GM23338 (cell line): Measurements from ENCODE around the gene DIRAS2. TPM values are rescaled to one million over a fixed set of nuclear protein-coding genes. Genes with fewer than 3 reads are reported as not detected.

Experiments
- ATAC-seq: fragments of 200-7000 bp; cut with Tn5 transposase; 3 replicates; pipeline ENCODE4 v1.9.1; 2020
- DNase-seq: peaks from one replicate; pipeline ENCODE4 v3.0.0-alpha.2; 2015; ENCODE audit warnings: low spot score
- H2AFZ ChIP-seq: fragments of 200-600 bp; sonication (generic); 2 replicates; pipeline ENCODE4 v1.8.0; 2016; ENCODE audit warnings: antibody characterized with exemption, mild to moderate bottlenecking, moderate library complexity
- H3F3A ChIP-seq: fragments of 200-600 bp; sonication (generic); replicated peaks from 2 replicates; pipeline ENCODE4 v1.8.0; 2017; ENCODE audit warnings: antibody characterized with exemption, mixed run types, low read depth
- H3K27ac ChIP-seq: fragments of 200-600 bp; sonication (generic); 2 replicates; pipeline ENCODE4 v1.6.1; 2016; ENCODE audit warnings: low read depth
- H3K27me3 ChIP-seq: fragments of 200-600 bp; sonication (generic); 2 replicates; pipeline ENCODE4 v1.8.0; 2016; ENCODE audit warnings: mild to moderate bottlenecking, mixed run types, moderate library complexity; ENCODE audit not compliant: insufficient read depth
- H3K36me3 ChIP-seq: fragments of 200-600 bp; sonication (generic); 2 replicates; pipeline ENCODE4 v1.8.0; 2016; ENCODE audit warnings: mild to moderate bottlenecking; ENCODE audit not compliant: insufficient read depth
- H3K4me1 ChIP-seq: fragments of 200-600 bp; sonication (generic); 2 replicates; pipeline ENCODE4 v1.8.0; 2016; ENCODE audit warnings: mild to moderate bottlenecking, moderate library complexity; ENCODE audit not compliant: insufficient read depth
- H3K4me2 ChIP-seq: fragments of 200-600 bp; sonication (generic); 2 replicates; pipeline ENCODE4 v1.7.1; 2017; ENCODE audit warnings: mixed run types
- H3K4me3 ChIP-seq: fragments of 200-600 bp; sonication (generic); 2 replicates; pipeline ENCODE4 v1.6.1; 2016; ENCODE audit warnings: mixed run types
- H3K79me2 ChIP-seq: fragments of 200-600 bp; sonication (generic); replicated peaks from 2 replicates; pipeline ENCODE4 v1.8.0; 2017; ENCODE audit warnings: mild to moderate bottlenecking; ENCODE audit not compliant: insufficient read depth
- H3K9me2 ChIP-seq: fragments of 200-600 bp; sonication (generic); 2 replicates; pipeline ENCODE4 v1.8.0; 2017; ENCODE audit not compliant: insufficient read depth
- H4K20me1 ChIP-seq: fragments of 200-600 bp; sonication (generic); replicated peaks from 2 replicates; pipeline ENCODE4 v1.8.0; 2017; ENCODE audit warnings: mild to moderate bottlenecking; ENCODE audit not compliant: insufficient read depth
- H3K27ac Mint-ChIP-seq: 2 replicates; pipeline ENCODE4 v1.8.0; 2020; ENCODE audit warnings: inconsistent platforms, mild to moderate bottlenecking, moderate library complexity, mixed read lengths
- H3K27me3 Mint-ChIP-seq: 3 replicates; pipeline ENCODE4 v1.8.0; 2022; ENCODE audit warnings: low read depth, mild to moderate bottlenecking, moderate library complexity, mixed read lengths, inconsistent platforms; ENCODE audit not compliant: insufficient read depth, poor library complexity
- H3K36me3 Mint-ChIP-seq: 3 replicates; pipeline ENCODE4 v1.8.0; 2021; ENCODE audit warnings: low read depth, mild to moderate bottlenecking, inconsistent platforms, moderate library complexity, mixed read lengths
- H3K4me1 Mint-ChIP-seq: 3 replicates; pipeline ENCODE4 v1.8.0; 2020; ENCODE audit warnings: mild to moderate bottlenecking, inconsistent platforms, mixed read lengths
- H3K4me3 Mint-ChIP-seq: 3 replicates; pipeline ENCODE4 v1.8.0; 2021; ENCODE audit warnings: moderate library complexity, mild to moderate bottlenecking, inconsistent platforms, mixed read lengths
- H3K9me3 Mint-ChIP-seq: 3 replicates; pipeline ENCODE4 v1.8.0; 2020; ENCODE audit warnings: moderate library complexity, mild to moderate bottlenecking, inconsistent platforms, mixed read lengths
- CREB1 ChIP-seq: fragments of 250-450 bp; sonication (Bioruptor Pico); IDR thresholded peaks from 2 replicates; pipeline ENCODE4 v1.5.0; 2020; ENCODE audit warnings: low read depth, mild to moderate bottlenecking, moderate library complexity
- CTCF ChIP-seq, 2 experiments: fragments of 200-600 bp in 1 of 2; sonication (generic) in 1 of 2; conservative IDR thresholded peaks; 2 replicates each; pipeline versions ENCODE4 v1.5.1 to v1.6.1; 2016 to 2017; ENCODE audit warnings: antibody characterized with exemption in 2 of 2, low read depth in 2 of 2, mild to moderate bottlenecking in 2 of 2, moderate library complexity in 1 of 2
- EZH2 ChIP-seq: fragments of 200-600 bp; sonication (generic); IDR thresholded peaks from one replicate; pipeline ENCODE4 v1.8.0; 2017; ENCODE audit warnings: antibody characterized with exemption, mild to moderate bottlenecking, low read depth; ENCODE audit not compliant: unreplicated experiment
- POLR2AphosphoS5 ChIP-seq: IDR thresholded peaks from 2 replicates; pipeline ENCODE4 v1.6.1; 2016; ENCODE audit warnings: antibody characterized with exemption, low read depth
- STAT1 ChIP-seq: IDR thresholded peaks from one replicate; pipeline ENCODE4 v1.6.1; 2016; ENCODE audit warnings: antibody characterized with exemption; ENCODE audit not compliant: unreplicated experiment
- ZNF331 ChIP-seq: fragments of 250-450 bp; sonication (Bioruptor Pico); IDR thresholded peaks from 2 replicates; pipeline ENCODE4 v1.5.0; 2020; ENCODE audit warnings: low read depth, mild to moderate bottlenecking, moderate library complexity
- polyA plus RNA-seq: library from polyadenylated mRNA; unstranded; fragments of >200 nt; fragmentation: Nextera tagmentation; extraction: Ambion mirVana; gene quantifications from 2 replicates; pipeline ENCODE4 v1.2.1, GENCODE V29; 2016
- total RNA-seq: library from RNA; depleted of rRNA; stranded (reverse); fragments of >200 nt; shearing (Covaris generic); gene quantifications from 2 replicates; pipeline ENCODE4 v1.2.3, GENCODE V29; 2014
- TF ChIP-seq, protein P1 (sequence below): IDR thresholded peaks from 2 replicates; pipeline ENCODE4 v1.6.1; 2016; ENCODE audit warnings: antibody characterized with exemption
- TF ChIP-seq, protein P2 (sequence below): IDR thresholded peaks from one replicate; pipeline ENCODE4 v1.6.1; 2018; ENCODE audit warnings: antibody characterized with exemption; ENCODE audit not compliant: unreplicated experiment

The DIRAS2 gene
- total and polyA plus RNA-seq, 2 experiments from 2014 or later, result 0.13 to 0.28 TPM

- TF ChIP-seq, protein P1, sequence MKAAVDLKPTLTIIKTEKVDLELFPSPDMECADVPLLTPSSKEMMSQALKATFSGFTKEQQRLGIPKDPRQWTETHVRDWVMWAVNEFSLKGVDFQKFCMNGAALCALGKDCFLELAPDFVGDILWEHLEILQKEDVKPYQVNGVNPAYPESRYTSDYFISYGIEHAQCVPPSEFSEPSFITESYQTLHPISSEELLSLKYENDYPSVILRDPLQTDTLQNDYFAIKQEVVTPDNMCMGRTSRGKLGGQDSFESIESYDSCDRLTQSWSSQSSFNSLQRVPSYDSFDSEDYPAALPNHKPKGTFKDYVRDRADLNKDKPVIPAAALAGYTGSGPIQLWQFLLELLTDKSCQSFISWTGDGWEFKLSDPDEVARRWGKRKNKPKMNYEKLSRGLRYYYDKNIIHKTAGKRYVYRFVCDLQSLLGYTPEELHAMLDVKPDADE, result no peak
- TF ChIP-seq EZH2, result no peak
- no peak for TF ChIP-seq STAT1
- no peak for TF ChIP-seq POLR2AphosphoS5
- no peak for TF ChIP-seq CREB1 (CRISPR knock-in tag)
- TF ChIP-seq, protein P2, sequence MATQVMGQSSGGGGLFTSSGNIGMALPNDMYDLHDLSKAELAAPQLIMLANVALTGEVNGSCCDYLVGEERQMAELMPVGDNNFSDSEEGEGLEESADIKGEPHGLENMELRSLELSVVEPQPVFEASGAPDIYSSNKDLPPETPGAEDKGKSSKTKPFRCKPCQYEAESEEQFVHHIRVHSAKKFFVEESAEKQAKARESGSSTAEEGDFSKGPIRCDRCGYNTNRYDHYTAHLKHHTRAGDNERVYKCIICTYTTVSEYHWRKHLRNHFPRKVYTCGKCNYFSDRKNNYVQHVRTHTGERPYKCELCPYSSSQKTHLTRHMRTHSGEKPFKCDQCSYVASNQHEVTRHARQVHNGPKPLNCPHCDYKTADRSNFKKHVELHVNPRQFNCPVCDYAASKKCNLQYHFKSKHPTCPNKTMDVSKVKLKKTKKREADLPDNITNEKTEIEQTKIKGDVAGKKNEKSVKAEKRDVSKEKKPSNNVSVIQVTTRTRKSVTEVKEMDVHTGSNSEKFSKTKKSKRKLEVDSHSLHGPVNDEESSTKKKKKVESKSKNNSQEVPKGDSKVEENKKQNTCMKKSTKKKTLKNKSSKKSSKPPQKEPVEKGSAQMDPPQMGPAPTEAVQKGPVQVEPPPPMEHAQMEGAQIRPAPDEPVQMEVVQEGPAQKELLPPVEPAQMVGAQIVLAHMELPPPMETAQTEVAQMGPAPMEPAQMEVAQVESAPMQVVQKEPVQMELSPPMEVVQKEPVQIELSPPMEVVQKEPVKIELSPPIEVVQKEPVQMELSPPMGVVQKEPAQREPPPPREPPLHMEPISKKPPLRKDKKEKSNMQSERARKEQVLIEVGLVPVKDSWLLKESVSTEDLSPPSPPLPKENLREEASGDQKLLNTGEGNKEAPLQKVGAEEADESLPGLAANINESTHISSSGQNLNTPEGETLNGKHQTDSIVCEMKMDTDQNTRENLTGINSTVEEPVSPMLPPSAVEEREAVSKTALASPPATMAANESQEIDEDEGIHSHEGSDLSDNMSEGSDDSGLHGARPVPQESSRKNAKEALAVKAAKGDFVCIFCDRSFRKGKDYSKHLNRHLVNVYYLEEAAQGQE, result no peak
Measured at GRCh38 chr9:90641884-90642487, 638 bp downstream of the DIRAS2 start (continued).

- H3K9me2 ChIP-seq, result no peaks in the 10 kb centered on the region; the same call in 1 of the 2 replicates
- TF ChIP-seq ZNF331 (no peak), CTCF (conservative IDR thresholded peaks at IDR 0.05; ENCODE audit: low read depth in 2 of 2) (no peak), STAT1 (no peak)
- Mint-ChIP-seq H3K36me3 (no peaks in the 10 kb centered on the region), H3K4me1 (peaks cover 18% of the 10 kb centered on the region), H3K27ac (no peak overlapping the region), H3K27me3 (peaks cover 10% of the 10 kb centered on the region), H3K4me3 (no peak overlapping the region), H3K9me3 (no peaks in the 10 kb centered on the region)
- H3F3A ChIP-seq, result no peaks in the 10 kb centered on the region
- no peaks in the 10 kb centered on the region for H4K20me1 ChIP-seq
- no peak overlapping the region for H3K4me3 ChIP-seq
- ATAC-seq (no peak), DNase-seq (no peak)
- H2AFZ ChIP-seq, result no peak overlapping the region
- no peaks in the 10 kb centered on the region for H3K79me2 ChIP-seq
- H3K27ac ChIP-seq, result no peak overlapping the region
- peaks cover 24% of the 10 kb centered on the region for H3K27me3 ChIP-seq
- H3K36me3 ChIP-seq, result no peaks in the 10 kb centered on the region
- peaks cover 17% of the 10 kb centered on the region for H3K4me1 ChIP-seq
- no peak overlapping the region for H3K4me2 ChIP-seq
Measured at GRCh38 chr9:90641086-90641485, 1.5 kb downstream of the DIRAS2 start.
